Head of caudate nucleus (tissue), 42 donors: ENCODE measurements around the gene CNPPD1.

Experiments used
- DNase-seq, 42 donors: peaks; one replicate each; pipeline versions ENCODE4 v3.0.0 to v3.0.0-alpha.2; 2020 to 2021; ENCODE audit warnings: mixed read lengths in 7 of 42
- intact Hi-C: fragments of 100-400 bp; cut with DNase I; formaldehyde crosslinking; loops from one replicate; pipeline ENCODE4 v1.15.0; 2022

CNPPD1 gene

DNA sequence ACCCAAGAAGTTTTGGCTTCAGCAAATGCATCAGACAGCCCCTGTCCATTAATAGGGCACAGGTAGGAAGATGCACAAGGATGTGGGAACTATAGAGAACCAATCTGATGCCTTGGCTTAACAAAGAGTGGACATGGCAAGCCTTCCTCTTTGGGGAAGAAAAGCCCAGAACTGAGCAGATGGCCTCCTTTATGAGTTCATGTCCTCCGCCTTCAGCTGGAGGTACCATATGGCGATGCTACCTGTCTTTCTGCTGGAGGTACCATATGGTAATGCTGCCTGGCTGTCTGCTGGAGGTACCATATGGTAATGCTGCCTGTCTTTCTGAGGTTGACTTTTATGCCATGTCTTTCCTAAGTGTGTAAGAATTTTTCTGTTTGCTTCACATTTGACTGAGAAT lies 7.4 kb upstream of the CNPPD1 start:
- intact Hi-C loops: no loop called here
- peak in 2 of 42 donors; percentile 6 to 9 for DNase-seq

- peak in 3 of 42 donors; percentile 9 to 29 (median 9) for DNase-seq
- intact Hi-C loops: no loop called here
These were observed 6.5 kb upstream of the CNPPD1 start for GRCh38 chr2:219183151-219183772.

- DNase-seq: peak in 5 of 42 donors; percentile 5 to 34 (median 12)
- intact Hi-C loops: no loop called here
These were observed 5.8 kb upstream of the CNPPD1 start for GRCh38 chr2:219182331-219183150.

- peak in 1 of 42 donors; percentile 15 for DNase-seq
- intact Hi-C loops: no loop called here
These were observed 4.8 kb upstream of the CNPPD1 start for GRCh38 chr2:219181531-219181930.

- intact Hi-C loops: no loop called here
- DNase-seq: peak in 1 of 42 donors; percentile 10
These were observed 4.2 kb upstream of the CNPPD1 start for GRCh38 chr2:219180961-219181360.

DNA sequence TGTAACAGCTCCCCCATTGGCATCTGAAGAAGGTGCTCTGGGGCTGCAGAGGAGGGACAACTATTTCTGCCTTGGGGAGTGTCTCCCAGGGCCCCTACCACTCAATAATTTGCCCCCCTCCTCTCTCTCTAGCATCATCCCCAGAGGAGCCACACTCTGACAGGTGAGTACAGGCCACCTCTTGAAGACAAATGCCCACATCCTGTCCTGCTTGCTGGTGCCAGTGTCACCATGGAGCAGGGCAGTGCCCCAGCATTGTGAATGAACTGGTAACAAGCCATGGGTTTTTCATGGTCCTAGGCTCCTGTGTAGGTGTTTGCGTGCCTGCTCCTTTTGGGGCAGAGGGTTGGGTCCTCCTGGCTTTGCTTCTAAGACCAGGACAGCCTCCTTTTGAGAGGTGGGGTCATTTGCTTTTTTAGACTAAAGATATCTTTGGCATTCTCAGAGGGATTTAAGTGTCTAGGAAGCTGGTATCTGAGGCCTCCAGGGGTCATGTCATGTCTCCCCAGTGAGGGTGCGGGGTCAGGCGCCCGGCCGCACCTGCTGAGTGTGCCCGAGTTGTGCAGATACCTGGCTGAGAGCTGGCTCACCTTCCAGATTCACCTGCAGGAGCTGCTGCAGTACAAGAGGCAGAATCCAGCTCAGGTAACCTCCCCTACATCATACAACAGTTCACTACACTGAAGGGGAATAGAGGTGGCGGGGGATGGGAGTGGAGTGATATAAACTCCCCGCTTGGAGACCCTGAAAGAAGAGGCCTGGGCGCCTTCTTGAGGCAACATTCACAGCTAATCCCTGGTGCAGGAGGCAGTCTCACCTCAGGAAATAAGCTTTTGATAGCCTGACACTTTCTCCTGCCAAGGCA lies 3.1 kb upstream of the CNPPD1 start:
- intact Hi-C loops: loop anchor here (10.0 kb wide), 2 partner anchors 205 to 775 kb away; partner anchors contain the start of gene DNPEP
- peak in 2 of 42 donors; percentile 16 to 20 for DNase-seq

GRCh38 chr2:219178377-219179175 lies 1.9 kb upstream of the CNPPD1 start:
- peak in 40 of 42 donors; percentile 19 to 70 (median 44) for DNase-seq
- intact Hi-C loops: loop anchor here (10.0 kb wide), 2 partner anchors 206 to 774 kb away; partner anchors contain the start of gene DNPEP

DNA sequence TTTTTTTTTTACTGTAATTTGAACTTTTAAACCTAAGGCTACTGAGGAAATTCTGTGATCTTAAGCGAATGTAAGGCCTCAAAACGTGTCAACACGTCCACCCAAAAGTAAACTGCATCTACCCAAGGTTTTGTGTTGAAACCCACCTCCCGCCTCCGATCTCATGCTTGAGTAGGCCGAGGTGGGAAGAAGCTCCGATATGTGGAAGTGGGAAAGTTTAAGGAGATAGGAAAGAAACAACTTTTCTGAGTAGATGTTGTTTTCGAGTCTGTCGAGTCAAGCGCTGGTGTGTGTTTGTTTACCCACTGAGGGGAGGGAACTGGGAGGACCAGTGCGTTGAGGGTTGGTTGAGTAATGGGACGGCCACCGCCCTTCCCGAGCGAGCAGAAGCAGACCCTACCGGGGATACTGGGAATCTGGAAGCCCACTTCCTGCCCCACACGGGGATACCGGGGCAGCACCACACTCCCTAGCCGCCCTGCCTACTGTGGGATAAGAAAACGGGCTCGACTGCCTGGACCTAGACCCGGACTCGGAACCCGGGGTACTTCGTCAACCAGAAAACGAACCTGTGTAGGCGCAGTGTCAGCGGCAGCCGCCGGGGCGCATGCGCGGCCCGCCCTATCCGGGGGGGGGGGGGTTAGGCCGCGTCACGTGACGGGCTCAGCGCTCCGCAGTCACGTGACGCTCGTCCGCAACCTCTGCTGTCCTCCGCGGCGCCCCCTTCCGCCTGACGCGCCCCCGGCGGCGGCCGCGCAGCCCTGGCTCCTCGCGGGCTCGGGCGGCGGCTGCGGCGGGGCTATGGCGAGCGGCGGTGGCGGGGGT lies 1.0 kb upstream of the CNPPD1 start, which contains the start of gene RETREG2:
Gene RETREG2 (plus strand): TSS at position 724 of the 825 bp plus-strand sequence. CDS start 78 bp downstream, at position 802.
- intact Hi-C loops: loop anchor here (2.0 to 10.0 kb wide), 3 partner anchors 29 to 773 kb away; partner anchors contain the start of genes DNPEP and ZFAND2B
- DNase-seq: peak; percentile 56 to 91 (median 81)

DNA sequence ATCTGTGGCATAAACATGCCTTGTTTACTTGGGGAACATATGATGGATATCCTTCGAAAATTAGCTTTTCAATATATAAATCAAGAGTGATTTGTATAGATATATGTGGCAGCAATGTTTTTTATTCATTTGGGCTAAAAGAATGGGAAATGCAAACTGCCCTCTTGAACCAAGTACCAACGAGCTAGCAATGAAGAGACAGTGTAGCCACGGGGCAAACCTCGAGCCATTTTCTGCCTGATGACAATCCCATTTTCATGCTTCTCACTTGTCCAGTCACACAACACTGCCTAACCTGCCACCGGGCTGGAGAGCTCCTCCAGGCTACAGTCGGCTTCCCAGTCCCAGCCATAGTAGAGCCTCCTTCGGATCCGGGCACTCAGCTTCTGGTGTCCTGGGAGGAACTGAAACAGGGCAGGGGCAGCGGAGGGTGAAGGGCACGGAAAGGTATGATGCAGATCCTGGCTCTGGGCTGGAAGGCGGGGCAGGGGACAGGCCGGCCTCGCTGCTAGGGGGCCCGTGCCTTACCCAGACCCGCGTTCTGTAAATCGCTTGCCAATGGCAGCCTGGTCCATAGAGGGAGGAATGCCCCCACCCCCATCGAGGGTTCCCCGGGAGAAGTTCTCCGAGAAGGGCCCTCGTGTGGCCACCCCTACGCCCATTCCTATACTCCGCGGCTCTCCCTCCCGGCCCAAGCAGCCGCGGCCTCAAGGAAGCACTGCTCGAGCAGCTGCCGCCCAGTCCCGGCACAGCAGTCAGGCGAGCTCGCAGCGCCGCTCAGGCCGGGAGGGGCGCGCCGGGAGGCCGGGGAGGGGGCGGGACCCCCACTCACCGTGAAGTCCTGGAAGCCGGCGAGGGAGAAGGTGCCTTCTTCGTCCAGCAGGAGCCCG lies 552 bp downstream of the CNPPD1 start:
- intact Hi-C loops: loop anchor here (2.0 to 10.0 kb wide), 3 partner anchors 31 to 771 kb away; partner anchors contain the start of genes DNPEP and ZFAND2B
- DNase-seq: peak in 41 of 42 donors; percentile 20 to 78 (median 53)

- intact Hi-C loops: loop anchor here (10.0 kb wide), 2 partner anchors 209 to 771 kb away; partner anchors contain the start of gene DNPEP
These were observed 1.2 kb downstream of the CNPPD1 start for GRCh38 chr2:219175486-219175885.

DNA sequence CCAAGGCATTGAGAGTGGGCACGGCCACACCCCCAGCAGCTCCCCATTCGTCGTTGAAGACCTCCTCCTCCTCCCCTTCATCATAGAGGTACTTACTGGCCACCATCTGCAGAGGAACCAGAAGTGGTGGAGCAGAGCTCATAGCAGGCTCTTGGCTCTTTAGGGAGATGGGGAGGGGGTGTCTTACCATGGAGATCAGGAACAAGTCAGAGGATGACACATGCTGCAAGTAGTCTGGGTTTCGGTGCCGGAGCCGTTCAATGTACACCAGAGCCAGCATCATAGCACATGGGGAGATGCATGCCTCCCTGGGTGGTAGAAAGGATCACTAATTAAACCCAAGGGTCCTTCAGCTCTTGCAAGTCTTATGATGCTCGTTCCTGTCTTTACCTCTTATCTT lies 1.9 kb downstream of the CNPPD1 start:
- DNase-seq: peak in 2 of 42 donors; percentile 16 to 24
- intact Hi-C loops: loop anchor here (10.0 kb wide), 2 partner anchors 210 to 770 kb away; partner anchors contain the start of gene DNPEP

More at GRCh38 chr2:219175486-219175885, 1.2 kb downstream of the CNPPD1 start:
- DNase-seq: peak in 2 of 42 donors; percentile 24 to 36

- no peak for DNase-seq
- intact Hi-C loops: loop anchor here (10.0 kb wide), 2 partner anchors 211 to 769 kb away; partner anchors contain the start of gene DNPEP
These were observed 2.6 kb downstream of the CNPPD1 start for GRCh38 chr2:219174146-219174545.

- DNase-seq: peak in 2 of 42 donors; percentile 28 to 34
- intact Hi-C loops: loop anchor here (10.0 kb wide), 2 partner anchors 212 to 768 kb away; partner anchors contain the start of gene DNPEP
These were observed 3.5 kb downstream of the CNPPD1 start for GRCh38 chr2:219173176-219173575.

DNA sequence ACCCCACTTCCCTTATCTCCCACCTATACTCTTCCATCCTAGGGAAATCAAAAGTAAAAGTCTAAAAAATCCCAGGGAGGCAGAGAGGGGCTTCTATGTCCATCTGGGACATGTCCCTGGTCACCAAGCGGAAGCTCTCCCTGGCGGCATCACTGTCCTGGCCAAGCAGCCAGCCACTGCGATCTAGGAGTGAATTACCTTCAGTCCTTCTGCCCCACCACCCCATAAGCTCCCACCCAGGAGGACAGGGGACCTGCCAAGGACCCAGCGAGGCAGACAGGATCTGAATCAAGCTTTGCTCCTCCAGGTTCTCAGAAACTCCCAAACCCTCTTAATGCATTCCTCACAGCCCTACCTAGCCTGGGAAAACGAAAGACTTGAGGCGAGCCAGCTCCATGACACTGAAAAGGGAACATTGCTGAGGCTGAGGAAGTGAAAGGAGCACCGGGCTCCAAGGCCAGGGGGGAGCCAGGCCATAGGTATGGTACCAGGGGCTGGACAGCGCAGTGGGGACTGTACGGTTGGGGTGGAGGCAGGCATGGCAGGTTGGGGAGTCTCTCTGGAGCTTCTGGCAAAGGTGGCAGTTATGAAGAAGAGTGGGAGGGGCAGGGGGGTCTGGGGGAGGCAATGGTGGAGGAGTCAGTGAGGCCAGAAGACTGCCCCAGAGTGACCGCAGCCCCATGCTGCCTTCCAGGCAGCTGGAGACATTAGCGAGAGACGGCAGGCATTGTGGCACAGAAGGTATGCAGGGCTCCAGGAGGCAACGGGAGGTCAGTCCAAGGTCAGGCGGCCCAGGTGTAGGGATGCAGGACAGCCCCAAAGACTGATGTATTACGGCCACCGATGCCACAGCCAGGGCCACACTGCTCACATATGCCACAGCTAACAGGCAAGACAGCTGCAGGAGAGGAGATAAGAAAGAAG lies 4.2 kb downstream of the CNPPD1 start:
- intact Hi-C loops: loop anchor here (10.0 kb wide), 2 partner anchors 212 to 768 kb away; partner anchors contain the start of gene DNPEP

More for the DNA sequence above, 4.2 kb downstream of the CNPPD1 start:
- DNase-seq: peak in 2 of 42 donors; percentile 32 to 40
